K562 (cell line): ENCODE data around the gene AP1M2. TPM values are rescaled to one million over a fixed set of nuclear protein-coding genes. Genes with fewer than 3 reads are reported as not detected.

ENCODE experiments used
- ATF7 ChIP-seq: fragments of 450-650 bp; IDR thresholded peaks from 2 replicates; pipeline ENCODE4 v1.7.1; 2014; ENCODE audit warnings: mild to moderate bottlenecking, moderate library complexity
- BRF1 ChIP-seq: IDR thresholded peaks from 3 replicates; pipeline ENCODE4 v1.6.1; 2011; ENCODE audit warnings: borderline replicate concordance, mild to moderate bottlenecking; ENCODE audit not compliant: insufficient read length; ENCODE audit errors: extremely low read depth
- CHD1 ChIP-seq: fragments of 200-600 bp; sonication (generic); IDR thresholded peaks from one replicate; pipeline ENCODE4 v1.6.1; 2012; ENCODE audit warnings: mild to moderate bottlenecking, moderate library complexity, low read length, inconsistent platforms
- DMBX1 ChIP-seq: fragments of 250-450 bp; sonication (Bioruptor Pico); IDR thresholded peaks from 2 replicates; pipeline ENCODE4 v1.8.0; 2022; ENCODE audit warnings: inconsistent platforms, mild to moderate bottlenecking, moderate library complexity, borderline replicate concordance
- GTF2B ChIP-seq: IDR thresholded peaks from 2 replicates; pipeline ENCODE4 v1.6.1; 2011; ENCODE audit not compliant: insufficient read length; ENCODE audit errors: extremely low read depth
- HMG20A ChIP-seq: fragments of 450-650 bp; formaldehyde crosslinking; conservative IDR thresholded peaks from 2 replicates; pipeline ENCODE4 v1.4.0; 2020; ENCODE audit warnings: mild to moderate bottlenecking, mixed read lengths
- MAFF ChIP-seq: IDR thresholded peaks from 2 replicates; pipeline ENCODE4 v1.6.1; 2012; ENCODE audit warnings: low read length, improper control_type of control experiment
- MBD1 ChIP-seq: fragments of 250-450 bp; sonication (Bioruptor Pico); IDR thresholded peaks from 2 replicates; pipeline ENCODE4 v1.8.0; 2022; ENCODE audit warnings: inconsistent platforms
- MIER1 ChIP-seq: fragments of 450-650 bp; IDR thresholded peaks from 2 replicates; pipeline ENCODE4 v1.6.1; 2016; ENCODE audit warnings: antibody characterized with exemption, mild to moderate bottlenecking, low read depth
- MLLT1 ChIP-seq, 2 experiments: fragments of 450-650 bp; IDR thresholded peaks; 2 replicates each; pipeline ENCODE4 v1.6.1; 2016
- NKRF ChIP-seq: fragments of 450-650 bp; IDR thresholded peaks from 2 replicates; pipeline ENCODE4 v1.6.1; 2016; ENCODE audit warnings: borderline replicate concordance
- PML ChIP-seq: IDR thresholded peaks from 2 replicates; pipeline ENCODE4 v1.6.1; 2012; ENCODE audit warnings: low read length, inconsistent platforms
- SMAD1 ChIP-seq: fragments of 150-350 bp; IDR thresholded peaks from 2 replicates; pipeline ENCODE4 v1.6.1; 2014; ENCODE audit warnings: low read length, low read depth; ENCODE audit not compliant: partially characterized antibody
- SMARCB1 ChIP-seq: IDR thresholded peaks from 2 replicates; pipeline ENCODE4 v1.6.1; 2011; ENCODE audit warnings: improper control_type of control experiment, low read depth; ENCODE audit not compliant: insufficient read length
- SP1 ChIP-seq: sonication (generic); formaldehyde crosslinking; IDR thresholded peaks from 2 replicates; pipeline ENCODE4 v1.8.1; 2022; ENCODE audit warnings: mild to moderate bottlenecking, missing genetic modification reagents
- ZBTB33 ChIP-seq: sonication (generic); formaldehyde crosslinking; IDR thresholded peaks from 2 replicates; pipeline ENCODE4 v1.8.1; 2023; ENCODE audit warnings: mild to moderate bottlenecking, missing genetic modification reagents
- ZNF253 ChIP-seq: fragments of 250-450 bp; sonication (Bioruptor Pico); conservative IDR thresholded peaks from 2 replicates; pipeline ENCODE4 v1.6.1; 2021; ENCODE audit warnings: mild to moderate bottlenecking
- ZNF263 ChIP-seq: sonication (generic); formaldehyde crosslinking; IDR thresholded peaks from 2 replicates; pipeline ENCODE4 v1.8.0; 2022; ENCODE audit warnings: mild to moderate bottlenecking, missing genetic modification reagents, borderline replicate concordance
- ZNF282 ChIP-seq: sonication (generic); formaldehyde crosslinking; IDR thresholded peaks from 2 replicates; pipeline ENCODE4 v1.8.1; 2023; ENCODE audit warnings: missing genetic modification reagents
- ZNF316 ChIP-seq: fragments of 450-650 bp; IDR thresholded peaks from 2 replicates; pipeline ENCODE4 v1.6.1; 2016
- ZNF511 ChIP-seq: sonication (generic); formaldehyde crosslinking; IDR thresholded peaks from 2 replicates; pipeline ENCODE4 v1.8.0; 2022; ENCODE audit warnings: mild to moderate bottlenecking, missing genetic modification reagents
- ZNF583 ChIP-seq: fragments of 250-450 bp; sonication (Bioruptor Pico); IDR thresholded peaks from 2 replicates; pipeline ENCODE4 v1.4.0; 2020
- polyA plus RNA-seq, 8 experiments: library from polyadenylated mRNA; depleted of rRNA in 4 of 8; stranded (reverse) in 5 of 8; unstranded in 3 of 8; fragments of >200 nt; fragmentation: Nextera tagmentation in 2 of 8; fragmentation: Illumina TruSeq in 1 of 8; extraction: Ambion mirVana in 2 of 8; extraction: Trizol in 1 of 8; gene quantifications; 2 replicates each; pipeline versions ENCODE4 v1.2.1 to v1.2.3, GENCODE V29; 2011 to 2014; ENCODE audit warnings: inconsistent platforms in 1 of 8, missing spikeins in 1 of 8
- total RNA-seq, 7 experiments: library from RNA; depleted of rRNA in 6 of 7; stranded (reverse); fragments of >200 nt in 6 of 7; fragmentation: Illumina TruSeq in 2 of 7; extraction: Trizol in 2 of 7; gene quantifications; 2 replicates each; pipeline versions ENCODE4 v1.2.1 to v1.2.3, GENCODE V29; 2011 to 2021; ENCODE audit warnings: low replicate concordance in 1 of 7

The AP1M2 gene
- total and polyA plus RNA-seq, 9 of the 15 experiments (the other 6 are each of a cell fraction or from before 2014, with no cell fraction given) = 0.33 to 1.4 (median 0.89) TPM; not detected in 1

- TF ChIP-seq NKRF (peak; percentile 50; the same call in 1 of the 2 replicates), ZNF316 (no peak), ZNF263 (CRISPR knock-in tag) (no peak), SP1 (CRISPR knock-in tag) (peak; percentile 60; the same call in 1 of the 2 replicates), PML (no peak), SMARCB1 (no peak), GTF2B (no peak), MAFF (no peak), HMG20A (CRISPR knock-in tag) (no peak), DMBX1 (CRISPR knock-in tag) (no peak), CHD1 (no peak), MLLT1 (IDR thresholded peaks at IDR 0.05) (no peak), ZBTB33 (CRISPR knock-in tag) (no peak), BRF1 (no peak), ZNF583 (CRISPR knock-in tag) (no peak), ZNF253 (CRISPR knock-in tag) (no peak), ZNF511 (no peak), ZNF282 (CRISPR knock-in tag) (no peak), MBD1 (CRISPR knock-in tag) (no peak), SMAD1 (peak; percentile 1), ATF7 (no peak), MIER1 (no peak)
Observed at GRCh38 chr19:10544242-10544752, 42.8 kb downstream of the AP1M2 start (continued).
